Skeletal muscle tissue (tissue), 4 donors: Measurements from ENCODE around the gene HMGCL. TPM values are rescaled to one million over a fixed set of nuclear protein-coding genes. Genes with fewer than 3 reads are reported as not detected.
A peak's percentile ranks its signal among the peaks of the same experiment; 100 is the strongest.
"Not testable (repeated sequence)": the region's sequence is repeated elsewhere in the genome, so short reads cannot be mapped to it uniquely, and the experiment has no call there.

Experiments used
- H3K27ac ChIP-seq: one replicate; pipeline ENCODE4 v1.7.0; 2013; ENCODE audit warnings: mild to moderate bottlenecking, low read depth, low read length, inconsistent platforms
- H3K27me3 ChIP-seq, 3 donors: one replicate each; pipeline ENCODE4 v1.7.0; 2013; ENCODE audit warnings: low read length in 3 of 3; ENCODE audit not compliant: control insufficient read depth in 3 of 3, insufficient read depth in 3 of 3
- H3K36me3 ChIP-seq, 3 donors: one replicate each; pipeline ENCODE4 v1.7.0; 2013; ENCODE audit warnings: low read length in 3 of 3; ENCODE audit not compliant: control insufficient read depth in 3 of 3, insufficient read depth in 3 of 3
- H3K4me1 ChIP-seq, 3 donors: one replicate each; pipeline ENCODE4 v1.7.0; 2013; ENCODE audit warnings: low read length in 3 of 3, mild to moderate bottlenecking in 3 of 3; ENCODE audit not compliant: control insufficient read depth in 3 of 3, insufficient read depth in 3 of 3
- H3K4me3 ChIP-seq, 3 donors: one replicate each; pipeline ENCODE4 v1.7.0; 2013; ENCODE audit warnings: low read length in 3 of 3
- H3K9ac ChIP-seq, 3 donors: one replicate each; pipeline ENCODE4 v1.7.0; 2013; ENCODE audit warnings: low read length in 3 of 3, mild to moderate bottlenecking in 3 of 3, moderate library complexity in 2 of 3, low read depth in 1 of 3
- H3K9me3 ChIP-seq, 3 donors: one replicate each; pipeline ENCODE4 v1.7.0; 2013; ENCODE audit warnings: low read length in 3 of 3; ENCODE audit not compliant: control insufficient read depth in 3 of 3
- total RNA-seq: library from RNA; depleted of rRNA; stranded (reverse); fragments of >200 nt; gene quantifications from one replicate; pipeline ENCODE4 v1.2.3, GENCODE V29; 2014
- donor health status: Osteomylitis.

HMGCL gene
- total RNA-seq, 1 donor from 2014 or later = 31.3 TPM

GRCh38 chr1:23784846-23785245 is 40.4 kb downstream of the HMGCL start:
- Histone ChIP-seq H3K4me3 (no peak overlapping the region), H3K4me1 (peaks cover 0 to 8% (median 7%) of the 10 kb centered on the region in 3 donors), H3K27me3 (no peaks in the 10 kb centered on the region), H3K9ac (no peak overlapping the region), H3K9me3 (no peaks in the 10 kb centered on the region), H3K27ac (no peak overlapping the region), H3K36me3 (peaks cover 24 to 36% (median 32%) of the 10 kb centered on the region in 3 donors)

GRCh38 chr1:23783141-23783540 is 42.1 kb downstream of the HMGCL start:
- not testable (repeated sequence) for H3K9me3 ChIP-seq, H3K9ac ChIP-seq, H3K27me3 ChIP-seq, H3K27ac ChIP-seq, H3K4me3 ChIP-seq
- peaks cover 22 to 33% (median 32%) of the 10 kb centered on the region in 3 donors for H3K36me3 ChIP-seq
- peaks cover 9 to 21% (median 19%) of the 10 kb centered on the region in 3 donors for H3K4me1 ChIP-seq

DNA sequence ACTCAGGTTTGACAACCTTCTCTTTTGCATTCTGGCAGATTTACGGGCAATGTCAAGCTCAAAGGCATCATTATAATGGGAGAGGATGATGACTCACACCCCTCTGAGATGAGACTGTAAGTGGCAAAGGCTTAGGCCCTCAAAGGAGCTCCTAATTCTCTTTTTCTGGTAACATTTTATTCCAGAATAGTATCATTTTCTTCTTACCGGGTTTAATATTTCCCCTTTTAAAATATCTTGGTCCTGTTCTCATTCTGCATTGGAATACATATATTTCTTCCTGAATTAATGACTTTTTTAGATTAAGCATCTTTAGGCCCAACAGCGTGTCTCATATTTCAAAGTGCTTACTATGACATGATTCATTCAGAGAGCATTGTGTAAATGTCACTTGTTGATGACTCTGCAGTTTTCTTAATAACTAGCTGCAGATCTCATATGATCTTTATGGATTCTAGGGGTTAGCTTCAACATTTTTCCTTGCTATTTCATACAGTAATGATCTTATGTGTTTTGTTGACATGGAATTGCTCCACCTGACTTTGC is 45.3 kb downstream of the HMGCL start:
- Histone ChIP-seq H3K9me3 (no peaks in the 10 kb centered on the region), H3K36me3 (peaks cover 5 to 11% (median 8%) of the 10 kb centered on the region in 3 donors), H3K27ac (no peak overlapping the region), H3K4me3 (no peak overlapping the region), H3K9ac (peak overlapping the region in 1 of 3 donors; percentile 92), H3K4me1 (peaks cover 18 to 23% (median 20%) of the 10 kb centered on the region in 3 donors), H3K27me3 (no peaks in the 10 kb centered on the region)

- peak within 1 kb of the TSS; percentile 92 to 97 (median 95) for H3K4me3 ChIP-seq
- peak within 1 kb of the TSS; percentile 88 for H3K27ac ChIP-seq
- H3K9me3 ChIP-seq = no peaks in the 10 kb centered on the region
- H3K4me1 ChIP-seq = peaks cover 18 to 23% (median 19%) of the 10 kb centered on the region in 3 donors
- no peaks in the 10 kb centered on the region for H3K27me3 ChIP-seq
- peak within 1 kb of the TSS; percentile 92 to 99 (median 94) for H3K9ac ChIP-seq
- H3K36me3 ChIP-seq = peaks cover 4 to 8% (median 8%) of the 10 kb centered on the region in 3 donors
These were observed 47.0 kb downstream of the HMGCL start, which contains the start of gene PITHD1 for GRCh38 chr1:23777979-23778814. PITHD1 (plus strand) TSS chr1:23778418; CDS start chr1:23778516, 98 bp downstream.

GRCh38 chr1:23776217-23776616 is 49.0 kb downstream of the HMGCL start:
- Histone ChIP-seq H3K9me3 (no peaks in the 10 kb centered on the region), H3K27ac (no peak overlapping the region), H3K36me3 (peaks cover 3 to 5% (median 5%) of the 10 kb centered on the region in 3 donors), H3K9ac (no peak overlapping the region), H3K4me3 (no peak overlapping the region), H3K4me1 (peaks cover 21 to 32% (median 23%) of the 10 kb centered on the region in 3 donors), H3K27me3 (no peaks in the 10 kb centered on the region)

GRCh38 chr1:23774174-23774880 is 50.9 kb downstream of the HMGCL start:
- Histone ChIP-seq H3K27ac (no peak overlapping the region), H3K9me3 (no peaks in the 10 kb centered on the region), H3K27me3 (no peaks in the 10 kb centered on the region), H3K4me3 (no peak overlapping the region), H3K9ac (no peak overlapping the region), H3K36me3 (peaks cover 0 to 3% (median 2%) of the 10 kb centered on the region in 3 donors), H3K4me1 (peaks cover 16 to 28% (median 21%) of the 10 kb centered on the region in 3 donors)

- no peaks in the 10 kb centered on the region for H3K27me3 ChIP-seq
- H3K9ac ChIP-seq = no peak overlapping the region
- peaks cover 9 to 17% (median 14%) of the 10 kb centered on the region in 3 donors for H3K4me1 ChIP-seq
- H3K36me3 ChIP-seq = peaks cover 4 to 11% (median 5%) of the 10 kb centered on the region in 3 donors
- no peaks in the 10 kb centered on the region for H3K9me3 ChIP-seq
- no peak overlapping the region for H3K27ac ChIP-seq
- no peak overlapping the region for H3K4me3 ChIP-seq
These were observed 52.4 kb downstream of the HMGCL start for GRCh38 chr1:23772854-23773242.

DNA sequence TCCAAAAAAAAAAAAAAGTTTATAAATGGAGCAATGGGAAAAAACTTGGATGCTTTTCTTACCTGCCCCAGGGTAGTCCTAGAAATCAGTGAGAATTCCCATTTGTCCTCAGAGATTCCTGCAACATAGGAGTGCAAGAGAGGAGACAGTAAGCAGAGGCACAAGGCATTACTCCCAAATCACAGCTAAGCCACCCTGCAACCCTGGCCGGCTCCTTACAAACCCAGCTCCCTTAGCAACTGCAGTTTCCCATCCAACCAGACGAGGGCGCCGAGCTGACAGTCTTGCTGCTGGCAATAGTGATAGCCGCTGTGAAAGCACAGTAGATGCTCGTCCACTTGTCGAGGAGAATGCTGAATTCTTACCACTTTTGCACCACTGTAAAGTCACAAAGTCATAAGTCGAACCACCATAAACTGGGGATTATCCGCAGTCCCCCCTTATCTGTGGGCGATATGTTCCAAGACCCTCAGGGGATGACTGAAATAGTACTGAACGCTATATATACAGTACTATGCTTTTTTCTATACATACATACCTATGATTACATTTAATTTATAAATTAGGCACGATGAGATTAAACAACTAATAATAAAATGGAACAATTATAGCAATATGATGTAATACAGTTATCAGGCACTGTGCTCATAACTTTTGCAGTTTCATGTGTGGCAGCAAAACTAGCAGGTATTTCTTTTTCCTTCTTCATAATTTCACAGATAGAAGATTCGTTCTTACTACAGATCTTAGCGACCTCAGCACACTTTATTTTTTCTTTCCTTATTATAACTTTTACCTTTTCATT is 53.0 kb downstream of the HMGCL start:
- peak overlapping the region in 1 of 3 donors; percentile 24 for H3K4me3 ChIP-seq
- no peaks in the 10 kb centered on the region for H3K9me3 ChIP-seq
- H3K27ac ChIP-seq = no peak overlapping the region
- H3K9ac ChIP-seq = no peak overlapping the region
- H3K27me3 ChIP-seq = no peaks in the 10 kb centered on the region
- H3K36me3 ChIP-seq = peaks cover 4 to 14% (median 5%) of the 10 kb centered on the region in 3 donors
- H3K4me1 ChIP-seq = peaks cover 4 to 12% (median 8%) of the 10 kb centered on the region in 3 donors

GRCh38 chr1:23768733-23769132 is 56.5 kb downstream of the HMGCL start:
- Histone ChIP-seq H3K36me3 (peaks cover 4 to 14% (median 8%) of the 10 kb centered on the region in 3 donors), H3K9me3 (no peaks in the 10 kb centered on the region), H3K9ac (no peak overlapping the region), H3K27ac (no peak overlapping the region), H3K27me3 (no peaks in the 10 kb centered on the region), H3K4me3 (no peak overlapping the region), H3K4me1 (peaks cover 2 to 13% (median 5%) of the 10 kb centered on the region in 3 donors)
